Spleen (tissue), 11 donors: ENCODE measurements around the gene SLC1A5. TPM values are rescaled to one million over a fixed set of nuclear protein-coding genes. Genes with fewer than 3 reads are reported as not detected.
"Not testable (repeated sequence)": the region's sequence is repeated elsewhere in the genome, so short reads cannot be mapped to it uniquely, and the experiment has no call there.

Experiments
- DNase-seq: peaks from one replicate; pipeline ENCODE4 v3.0.0-alpha.2; 2020
- H3K27ac ChIP-seq, 8 donors: fragments of 200-600 bp; sonication (generic) in 7 of 8; 1 replicate in 4 of 8; 2 replicates in 4 of 8; pipeline versions ENCODE4 v1.5.0 to v1.8.0; 2016 to 2021; ENCODE audit warnings: inconsistent platforms in 4 of 8, mild to moderate bottlenecking in 4 of 8, moderate library complexity in 1 of 8
- H3K27me3 ChIP-seq, 7 donors: fragments of 200-600 bp; sonication (generic) in 6 of 7; replicated peaks in 1 of 7; 1 replicate in 4 of 7; 2 replicates in 3 of 7; pipeline versions ENCODE4 v1.5.0 to v1.8.0; 2016 to 2021; ENCODE audit warnings: inconsistent platforms in 3 of 7, mild to moderate bottlenecking in 1 of 7
- H3K36me3 ChIP-seq, 6 donors: fragments of 200-600 bp; sonication (generic) in 5 of 6; 1 replicate in 4 of 6; 2 replicates in 2 of 6; pipeline versions ENCODE4 v1.5.0 to v1.8.0; 2016 to 2021; ENCODE audit warnings: inconsistent platforms in 2 of 6
- H3K4me1 ChIP-seq, 6 donors: fragments of 200-600 bp; sonication (generic) in 5 of 6; 1 replicate in 3 of 6; 2 replicates in 3 of 6; pipeline versions ENCODE4 v1.5.0 to v1.8.0; 2016 to 2021; ENCODE audit warnings: inconsistent platforms in 3 of 6
- H3K4me3 ChIP-seq, 8 donors: fragments of 200-600 bp; sonication (generic) in 7 of 8; 1 replicate in 4 of 8; 2 replicates in 4 of 8; pipeline versions ENCODE4 v1.5.0 to v1.8.0; 2016 to 2021; ENCODE audit warnings: inconsistent platforms in 4 of 8, mild to moderate bottlenecking in 4 of 8, moderate library complexity in 2 of 8
- H3K9me3 ChIP-seq, 8 donors: fragments of 200-600 bp; sonication (generic) in 7 of 8; 1 replicate in 4 of 8; 2 replicates in 4 of 8; pipeline versions ENCODE4 v1.5.0 to v1.8.0; 2016 to 2021; ENCODE audit warnings: inconsistent platforms in 4 of 8
- POLR2A ChIP-seq, 3 donors: fragments of 450-650 bp; IDR thresholded peaks; one replicate each; pipeline ENCODE4 v1.5.1; 2017; ENCODE audit warnings: antibody characterized with exemption in 3 of 3, mild to moderate bottlenecking in 1 of 3
- POLR2AphosphoS5 ChIP-seq, 3 donors: sonication (generic); formaldehyde crosslinking; IDR thresholded peaks; one replicate each; pipeline ENCODE4 v1.5.1; 2017; ENCODE audit warnings: antibody characterized with exemption in 3 of 3
- whole genome bisulfite sequencing, 5 donors: extraction: QIAGEN DNeasy Blood & Tissue Kit in 3 of 5; methylation state at CpG; one replicate each; pipeline versions ENCODE4 v1.1.5 to v1.1.7; 2013 to 2018; 5-methylcytosine and 5-hydroxymethylcytosine counted together
- intact Hi-C: fragments of 100-400 bp; cut with DNase I; formaldehyde crosslinking; loops from one replicate; pipeline ENCODE4 v1.15.0; 2023; ENCODE audit warnings: low total_unique reads
- polyA plus RNA-seq, 3 donors: library from polyadenylated mRNA; stranded (reverse); fragments of 200-250 nt; gene quantifications; one replicate each; pipeline ENCODE4 v1.2.1, GENCODE V29; 2013
- total RNA-seq, 7 donors: library from RNA; depleted of rRNA in 3 of 7; stranded (reverse); fragments of >200 nt in 3 of 7; fragmentation: NEBNext Ultra II Directional in 4 of 7; extraction: Animal tissue kit (Norgen Biotek cat#: 25700) in 4 of 7; gene quantifications; one replicate each; pipeline versions ENCODE4 v1.1.0 to v1.2.1, GENCODE V29; 2016 to 2021
- TF ChIP-seq, protein P1 (sequence below), 11 experiments: fragments of 200-600 bp in 7 of 11; fragments of 450-650 bp in 4 of 11; sonication (generic) in 4 of 11; IDR thresholded peaks in 8 of 11; conservative IDR thresholded peaks in 3 of 11; 1 replicate in 7 of 11; 2 replicates in 4 of 11; pipeline versions ENCODE4 v1.4.0 to v1.8.0; 2016 to 2021; ENCODE audit warnings: antibody characterized with exemption in 11 of 11, inconsistent platforms in 4 of 11, mild to moderate bottlenecking in 1 of 11
- donor health status: healthy with polysubstance abuse.
- donor health status: DM: no; HTN: no; CAD: no; lungs with moderate emphysema.
- donor health status: DM: no; HTN: no; CAD: no.
- donor health status: Bipolar disorder and iron deficiency.
- donor health status: healthy.
- donor health status: DM: no; HTN: no; CAD: no.
- donor health status: DM: yes; HTN: yes; CAD: no.

The SLC1A5 gene
- total and polyA plus RNA-seq, 10 donors = 13.2 to 62.8 (median 48.0) TPM

DNA sequence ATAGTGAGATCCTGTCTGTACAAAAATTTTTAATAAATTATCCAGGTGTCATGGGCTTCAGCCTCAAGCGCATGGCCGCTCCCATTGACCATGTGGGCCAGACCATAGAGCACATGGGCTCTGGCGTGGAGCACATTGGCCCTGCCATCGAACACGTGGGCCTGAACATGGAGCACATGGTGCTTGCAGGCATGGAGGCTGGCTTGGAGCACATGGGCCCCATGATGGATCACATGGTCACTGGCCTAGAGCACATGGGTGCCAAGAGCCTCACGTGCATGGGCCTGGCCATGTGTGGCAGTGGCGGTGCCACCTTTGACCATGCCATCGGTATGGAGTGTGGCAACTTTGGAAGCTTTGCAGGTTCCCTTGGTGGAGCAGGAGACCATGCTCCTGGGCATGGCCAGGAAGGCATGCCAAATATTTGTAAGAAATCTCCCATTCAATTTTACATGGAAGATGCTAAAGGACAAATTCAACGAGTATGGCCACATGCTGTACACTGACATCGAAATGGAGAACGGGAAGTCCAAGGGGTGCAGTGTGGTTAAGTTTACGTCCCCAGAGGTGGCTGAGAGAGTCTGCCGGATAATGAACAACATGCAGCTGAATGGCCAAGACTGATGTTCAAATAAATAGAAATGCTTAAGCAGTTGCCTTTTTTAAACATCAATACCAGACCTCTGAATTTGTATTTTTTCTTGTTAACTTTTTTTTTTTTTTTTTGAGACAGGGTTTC is 21.3 kb upstream of the SLC1A5 start:
- Histone ChIP-seq H3K9me3 (no peaks in the 10 kb centered on the region), H3K36me3 (no peaks in the 10 kb centered on the region), H3K27ac (no peak overlapping the region), H3K27me3 (no peaks in the 10 kb centered on the region), H3K4me3 (no peak overlapping the region), H3K4me1 (peaks cover 0 to 19% (median 0%) of the 10 kb centered on the region in 6 donors)
- intact Hi-C loops = no loop called here
- DNase-seq = no peak
- 83 to 86% (median 84%) methylated on average over 11 to 13 of the region's 13 CpGs for WGBS, 5 donors
- no peak for TF ChIP-seq POLR2AphosphoS5 (IDR thresholded peaks at IDR 0.05)
- TF ChIP-seq, protein P1, sequence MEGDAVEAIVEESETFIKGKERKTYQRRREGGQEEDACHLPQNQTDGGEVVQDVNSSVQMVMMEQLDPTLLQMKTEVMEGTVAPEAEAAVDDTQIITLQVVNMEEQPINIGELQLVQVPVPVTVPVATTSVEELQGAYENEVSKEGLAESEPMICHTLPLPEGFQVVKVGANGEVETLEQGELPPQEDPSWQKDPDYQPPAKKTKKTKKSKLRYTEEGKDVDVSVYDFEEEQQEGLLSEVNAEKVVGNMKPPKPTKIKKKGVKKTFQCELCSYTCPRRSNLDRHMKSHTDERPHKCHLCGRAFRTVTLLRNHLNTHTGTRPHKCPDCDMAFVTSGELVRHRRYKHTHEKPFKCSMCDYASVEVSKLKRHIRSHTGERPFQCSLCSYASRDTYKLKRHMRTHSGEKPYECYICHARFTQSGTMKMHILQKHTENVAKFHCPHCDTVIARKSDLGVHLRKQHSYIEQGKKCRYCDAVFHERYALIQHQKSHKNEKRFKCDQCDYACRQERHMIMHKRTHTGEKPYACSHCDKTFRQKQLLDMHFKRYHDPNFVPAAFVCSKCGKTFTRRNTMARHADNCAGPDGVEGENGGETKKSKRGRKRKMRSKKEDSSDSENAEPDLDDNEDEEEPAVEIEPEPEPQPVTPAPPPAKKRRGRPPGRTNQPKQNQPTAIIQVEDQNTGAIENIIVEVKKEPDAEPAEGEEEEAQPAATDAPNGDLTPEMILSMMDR (IDR thresholded peaks at IDR 0.05 in 8 of 11, conservative IDR thresholded peaks at IDR 0.05 in 3 of 11) = no peak
- TF ChIP-seq POLR2A (IDR thresholded peaks at IDR 0.05) = no peak

DNA sequence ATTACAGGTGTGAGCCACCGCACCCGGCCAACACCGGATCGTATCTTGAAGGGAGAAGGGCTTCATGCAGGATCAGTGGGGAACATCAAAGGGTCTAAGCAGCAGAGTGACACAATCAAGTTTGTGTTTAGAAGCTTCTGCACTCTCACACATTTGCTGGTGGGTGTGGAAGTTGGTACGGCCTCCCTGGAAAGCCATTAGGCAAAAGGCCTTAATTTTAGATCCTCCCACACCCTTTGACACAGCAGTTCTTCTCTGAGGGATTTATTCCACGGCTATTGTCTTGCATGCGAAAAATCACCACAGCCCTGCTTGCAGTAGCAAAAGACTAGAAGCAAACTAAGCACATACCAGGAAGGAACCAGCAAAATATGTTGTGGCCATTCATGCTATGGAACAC is 18.3 kb upstream of the SLC1A5 start:
- no peak for DNase-seq
- intact Hi-C loops = no loop called here
- no peaks in the 10 kb centered on the region for H3K27me3 ChIP-seq
- H3K4me3 ChIP-seq = no peak overlapping the region
- H3K36me3 ChIP-seq = no peaks in the 10 kb centered on the region
- H3K9me3 ChIP-seq = no peaks in the 10 kb centered on the region
- H3K27ac ChIP-seq = no peak overlapping the region
- 87 to 94% (median 91%) methylated on average over 7 of the region's 7 CpGs for WGBS, 5 donors
- H3K4me1 ChIP-seq = no peaks in the 10 kb centered on the region
- TF ChIP-seq POLR2A (IDR thresholded peaks at IDR 0.05) = no peak

DNA sequence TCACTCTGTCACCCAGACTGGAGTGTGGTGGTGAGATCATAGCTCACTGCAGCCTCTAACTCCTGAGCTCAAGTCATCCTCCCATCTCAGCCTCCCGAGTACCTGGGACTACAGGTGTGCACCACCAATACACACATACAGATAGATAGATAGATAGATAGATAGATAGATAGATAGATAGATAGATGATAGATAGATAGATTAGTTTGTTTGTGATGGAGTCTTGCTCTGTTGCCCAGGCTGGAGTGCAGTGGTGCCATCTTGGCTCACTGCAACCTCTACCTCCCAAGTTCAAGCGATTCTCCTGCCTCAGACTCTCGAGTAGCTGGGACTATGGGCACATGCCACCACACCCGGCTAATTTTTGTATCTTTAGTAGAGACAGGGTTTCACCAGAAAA is 16.0 kb upstream of the SLC1A5 start:
- intact Hi-C loops, H3K36me3 ChIP-seq, H3K9me3 ChIP-seq, H3K4me3 ChIP-seq, H3K27me3 ChIP-seq, DNase-seq, H3K27ac ChIP-seq, H3K4me1 ChIP-seq: not testable (repeated sequence)
- WGBS, 5 donors = 89 to 96% (median 93%) methylated on average over 4 of the region's 4 CpGs

DNA sequence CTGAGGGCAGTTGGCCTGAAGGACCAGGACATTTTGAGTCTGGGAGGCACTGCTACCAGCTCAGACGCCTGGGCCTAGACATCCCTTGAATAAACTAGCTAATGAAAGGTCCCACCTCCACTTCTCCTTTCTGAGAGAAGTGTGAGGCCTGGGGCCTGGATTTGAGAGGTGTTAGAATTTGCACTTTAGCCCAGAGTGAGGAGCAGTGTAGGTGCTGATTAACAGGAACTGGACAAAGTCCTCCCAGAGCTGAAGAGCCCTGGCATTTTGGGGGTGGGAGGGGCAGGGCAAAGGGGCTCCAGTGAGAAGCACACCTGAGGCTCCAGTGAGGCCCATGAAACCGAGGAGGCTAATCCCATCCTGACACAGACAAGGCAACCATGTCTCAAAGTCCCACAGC is 15.2 kb upstream of the SLC1A5 start:
- 73 to 91% (median 78%) methylated on average over 2 of the region's 2 CpGs for WGBS, 5 donors
- TF ChIP-seq POLR2AphosphoS5 (IDR thresholded peaks at IDR 0.05) (no peak), POLR2A (IDR thresholded peaks at IDR 0.05) (no peak)
- TF ChIP-seq, protein P1 (IDR thresholded peaks at IDR 0.05 in 8 of 11, conservative IDR thresholded peaks at IDR 0.05 in 3 of 11) = no peak
- Histone ChIP-seq H3K36me3 (no peaks in the 10 kb centered on the region), H3K4me3 (no peak overlapping the region), H3K27me3 (no peaks in the 10 kb centered on the region), H3K27ac (no peak overlapping the region), H3K4me1 (no peaks in the 10 kb centered on the region), H3K9me3 (no peaks in the 10 kb centered on the region)
- intact Hi-C loops = no loop called here
- no peak for DNase-seq

DNA sequence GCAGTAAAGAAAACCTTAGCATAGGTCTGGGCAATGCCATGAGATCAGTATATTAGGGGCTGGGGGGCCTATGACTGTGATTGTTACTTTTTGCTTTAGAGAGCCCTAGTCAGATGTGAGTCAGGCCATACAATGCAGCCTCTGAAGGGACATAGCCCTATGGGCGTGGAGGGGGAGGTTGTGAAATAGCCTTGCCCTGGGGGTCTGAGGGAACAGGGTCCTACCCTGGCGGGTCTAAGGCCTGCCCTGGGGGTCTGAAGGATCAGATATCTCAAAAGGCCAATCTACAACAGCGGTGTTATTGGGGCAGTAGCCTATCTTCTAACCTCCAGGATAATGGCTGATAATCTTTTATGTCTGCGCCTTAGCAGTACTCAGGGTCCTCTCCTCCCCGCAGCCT is 13.8 kb upstream of the SLC1A5 start:
- H3K4me1 ChIP-seq = no peaks in the 10 kb centered on the region
- DNase-seq = no peak
- no peaks in the 10 kb centered on the region for H3K27me3 ChIP-seq
- H3K36me3 ChIP-seq = no peaks in the 10 kb centered on the region
- no peak overlapping the region for H3K27ac ChIP-seq
- WGBS, 5 donors = 92 to 97% (median 94%) methylated on average over 5 of the region's 5 CpGs
- H3K9me3 ChIP-seq = no peaks in the 10 kb centered on the region
- TF ChIP-seq, protein P1 (IDR thresholded peaks at IDR 0.05 in 8 of 11, conservative IDR thresholded peaks at IDR 0.05 in 3 of 11) = no peak
- TF ChIP-seq POLR2AphosphoS5 (IDR thresholded peaks at IDR 0.05) (no peak), POLR2A (IDR thresholded peaks at IDR 0.05) (no peak)
- intact Hi-C loops = no loop called here
- H3K4me3 ChIP-seq = no peak overlapping the region
